Lung (tissue), 12 donors: ENCODE results near the gene KDM2B. TPM values are rescaled to one million over a fixed set of nuclear protein-coding genes. Genes with fewer than 3 reads are reported as not detected.

ENCODE experiments used
- ATAC-seq: fragments of 200-7000 bp; cut with Tn5 transposase; one replicate; pipeline ENCODE4 v1.9.1; 2020; ENCODE audit warnings: moderate number of reproducible peaks; ENCODE audit not compliant: insufficient read depth, low FRiP score
- DNase-seq, 3 donors: peaks; one replicate each; pipeline ENCODE4 v3.0.0-alpha.2; 2013 to 2017
- H3K27ac ChIP-seq, 2 donors: one replicate each; pipeline ENCODE4 v1.5.1; 2013; ENCODE audit warnings: mild to moderate bottlenecking in 2 of 2, moderate library complexity in 2 of 2, control low read depth in 1 of 2, inconsistent platforms in 1 of 2, low read depth in 1 of 2, low read length in 1 of 2
- H3K27me3 ChIP-seq, 3 donors: one replicate each; pipeline ENCODE4 v1.5.1; 2013; ENCODE audit warnings: low read length in 2 of 3; ENCODE audit not compliant: control insufficient read depth in 3 of 3, insufficient read depth in 3 of 3
- H3K36me3 ChIP-seq, 4 donors: one replicate each; pipeline ENCODE4 v1.5.1; 2013; ENCODE audit warnings: low read length in 4 of 4, mild to moderate bottlenecking in 1 of 4, moderate library complexity in 1 of 4; ENCODE audit not compliant: control insufficient read depth in 4 of 4, insufficient read depth in 4 of 4
- H3K4me1 ChIP-seq, 5 donors: one replicate each; pipeline ENCODE4 v1.5.1; 2013; ENCODE audit warnings: low read length in 5 of 5, mild to moderate bottlenecking in 2 of 5, moderate library complexity in 1 of 5; ENCODE audit not compliant: control insufficient read depth in 5 of 5, insufficient read depth in 5 of 5
- H3K4me3 ChIP-seq: one replicate; pipeline ENCODE4 v1.5.1; 2013; ENCODE audit warnings: mild to moderate bottlenecking, control low read depth, moderate library complexity
- H3K9ac ChIP-seq, 2 donors: one replicate each; pipeline ENCODE4 v1.5.1; 2013; ENCODE audit warnings: low read length in 2 of 2, control low read depth in 1 of 2; ENCODE audit not compliant: insufficient read depth in 1 of 2
- H3K9me3 ChIP-seq, 4 donors: one replicate each; pipeline ENCODE4 v1.5.1; 2013; ENCODE audit warnings: low read length in 3 of 4, mild to moderate bottlenecking in 1 of 4, moderate library complexity in 1 of 4; ENCODE audit not compliant: control insufficient read depth in 4 of 4, insufficient read depth in 3 of 4
- CTCF ChIP-seq: IDR thresholded peaks from 2 replicates; pipeline ENCODE4 v1.5.1; 2012; ENCODE audit warnings: mild to moderate bottlenecking; ENCODE audit errors: control extremely low read depth, extremely low read depth
- WGBS, 2 donors: extraction: QIAGEN DNeasy Blood & Tissue Kit; methylation state at CpG; one replicate each; pipeline ENCODE4 v1.1.7; 2013; 5-methylcytosine and 5-hydroxymethylcytosine counted together
- polyA plus RNA-seq, 2 donors: library from polyadenylated mRNA; stranded (reverse); fragments of 200-250 nt; gene quantifications; one replicate each; pipeline ENCODE4 v1.2.1, GENCODE V29; 2013
- total RNA-seq, 2 donors: library from RNA; depleted of rRNA in 1 of 2; stranded (reverse); fragments of >200 nt in 1 of 2; gene quantifications; one replicate each; pipeline ENCODE4 v1.2.1, GENCODE V29; 2014 to 2021
- donor health status: control.
- donor health status: control.
- donor health status: Bipolar disorder and iron deficiency.
- donor health status: healthy.
- donor health status: DM: yes; HTN: yes; CAD: no.

KDM2B gene
- total and polyA plus RNA-seq, 4 donors, result 13.8 to 44.5 (median 24.6) TPM

DNA sequence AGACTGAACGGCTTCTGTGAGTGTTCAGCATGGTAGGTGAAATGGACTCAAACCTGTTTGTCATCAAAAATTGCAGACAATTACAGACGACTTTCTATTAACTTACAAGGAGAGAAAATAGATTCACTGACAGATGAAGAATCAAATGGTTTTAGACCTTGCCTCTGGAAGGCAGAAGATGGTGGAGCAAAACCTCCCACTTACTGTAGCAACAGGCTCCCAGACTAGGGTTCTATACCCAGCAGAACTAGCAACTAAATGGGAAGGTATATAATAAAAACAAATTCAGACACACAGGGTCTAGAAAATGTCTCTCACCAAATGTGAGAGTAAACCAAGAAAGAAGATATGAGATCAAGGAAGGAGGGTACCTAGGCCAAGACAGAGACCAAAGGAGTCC, 144.1 kb downstream of the KDM2B start:
- Histone ChIP-seq H3K9ac (no peak overlapping the region), H3K9me3 (peaks cover 0 to 2% (median 0%) of the 10 kb centered on the region in 4 donors), H3K4me3 (no peak overlapping the region), H3K4me1 (no peaks in the 10 kb centered on the region), H3K36me3 (peaks cover 11 to 59% (median 47%) of the 10 kb centered on the region in 4 donors), H3K27ac (no peak overlapping the region), H3K27me3 (no peaks in the 10 kb centered on the region)
- no peak for DNase-seq
- no peak for TF ChIP-seq CTCF
- whole genome bisulfite sequencing, 2 donors, result 62 to 89% methylated on average over 2 of the region's 2 CpGs
- ATAC-seq, result no peak

DNA sequence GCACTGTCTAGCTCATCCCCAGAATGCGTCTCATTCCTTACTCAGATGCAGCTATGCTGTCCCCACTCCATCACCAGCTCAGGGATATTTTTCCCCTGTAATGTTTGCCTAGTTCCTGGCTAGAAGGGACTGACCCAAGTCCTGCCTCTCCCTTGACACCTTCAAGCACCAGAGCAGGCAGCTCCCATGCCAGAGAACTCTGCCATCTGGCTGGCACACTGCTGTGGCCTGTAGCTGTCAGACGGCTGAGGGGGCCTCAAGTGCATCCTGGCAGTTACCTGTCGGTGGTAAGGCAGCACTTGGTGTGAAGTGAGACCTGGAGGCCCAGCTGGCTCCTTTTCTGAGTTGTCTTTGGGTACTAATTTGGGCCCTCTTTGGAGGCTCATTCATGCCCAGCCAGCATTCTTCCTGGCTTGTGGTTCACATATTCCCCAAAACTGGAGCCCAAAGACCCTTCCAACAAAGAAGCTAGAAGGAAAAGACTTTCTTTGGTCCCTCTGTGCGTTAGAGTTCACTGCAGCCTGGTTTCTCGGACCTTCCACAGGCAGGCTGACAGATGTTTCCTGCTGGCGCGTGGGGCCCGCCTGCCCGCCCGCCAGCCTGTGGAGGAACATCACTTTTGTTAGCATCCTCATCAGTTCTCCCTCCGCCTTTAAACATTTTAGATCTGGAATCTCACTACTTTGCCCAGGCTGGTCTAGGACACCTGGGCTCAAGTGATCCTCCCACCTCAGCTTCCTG, 147.9 kb downstream of the KDM2B start:
- Histone ChIP-seq H3K4me1 (no peaks in the 10 kb centered on the region), H3K27ac (no peak overlapping the region), H3K36me3 (peaks cover 31 to 53% (median 38%) of the 10 kb centered on the region in 4 donors), H3K9ac (no peak overlapping the region), H3K27me3 (no peaks in the 10 kb centered on the region), H3K4me3 (no peak overlapping the region), H3K9me3 (peaks cover 0 to 2% (median 0%) of the 10 kb centered on the region in 4 donors)
- WGBS, 2 donors, result 45 to 80% methylated on average over 11 of the region's 11 CpGs
- ATAC-seq (no peak), DNase-seq (no peak)
- no peak for TF ChIP-seq CTCF

- no peak for ATAC-seq
- Histone ChIP-seq H3K4me3 (no peak overlapping the region), H3K27me3 (no peaks in the 10 kb centered on the region), H3K4me1 (no peaks in the 10 kb centered on the region), H3K27ac (no peak overlapping the region), H3K9ac (no peak overlapping the region), H3K9me3 (no peaks in the 10 kb centered on the region), H3K36me3 (peaks cover 37 to 56% (median 41%) of the 10 kb centered on the region in 4 donors)
- DNase-seq, result no peak
- no peak for TF ChIP-seq CTCF
- WGBS, 2 donors, result 92 to 95% methylated on average over 6 of the region's 6 CpGs
Observed at GRCh38 chr12:121430833-121431415, 149.9 kb downstream of the KDM2B start.
